Nephron (organoid): ENCODE results near the gene CHRNA4.

Source experiments
- H3K27ac Mint-ChIP-seq, 3 experiments: 2 replicates each; pipeline ENCODE4 v1.8.0; 2020; ENCODE audit warnings: mixed read lengths in 3 of 3, mild to moderate bottlenecking in 2 of 3, moderate library complexity in 1 of 3
- H3K27me3 Mint-ChIP-seq: 2 replicates; pipeline ENCODE4 v1.8.0; 2021; ENCODE audit warnings: low read depth, mild to moderate bottlenecking, moderate library complexity, mixed read lengths
- H3K36me3 Mint-ChIP-seq: 2 replicates; pipeline ENCODE4 v1.8.0; 2020; ENCODE audit warnings: low read depth, mixed read lengths
- H3K4me1 Mint-ChIP-seq: 2 replicates; pipeline ENCODE4 v1.8.0; 2020; ENCODE audit warnings: mixed read lengths
- H3K4me3 Mint-ChIP-seq, 3 experiments: 2 replicates each; pipeline ENCODE4 v1.8.0; 2020; ENCODE audit warnings: mild to moderate bottlenecking in 3 of 3, mixed read lengths in 3 of 3, moderate library complexity in 2 of 3
- H3K9me3 Mint-ChIP-seq: 2 replicates; pipeline ENCODE4 v1.8.0; 2020; ENCODE audit warnings: mixed read lengths
- CTCF ChIP-seq, 3 experiments: fragments of 200-600 bp; sonication (generic); IDR thresholded peaks; one replicate each; pipeline ENCODE4 v1.5.0; 2021; ENCODE audit warnings: antibody characterized with exemption in 3 of 3; ENCODE audit not compliant: unreplicated experiment in 3 of 3

CHRNA4 gene

GRCh38 chr20:63398744-63399514 lies 37.8 kb upstream of the CHRNA4 start:
- Mint-ChIP-seq H3K9me3 (no peaks in the 10 kb centered on the region), H3K4me1 (peaks cover 10% of the 10 kb centered on the region), H3K27me3 (peaks cover 35% of the 10 kb centered on the region), H3K27ac (no peak overlapping the region), H3K4me3 (no peak overlapping the region), H3K36me3 (no peaks in the 10 kb centered on the region)
- no peak for TF ChIP-seq CTCF (IDR thresholded peaks at IDR 0.05; ENCODE audit: unreplicated experiment in 3 of 3)

DNA sequence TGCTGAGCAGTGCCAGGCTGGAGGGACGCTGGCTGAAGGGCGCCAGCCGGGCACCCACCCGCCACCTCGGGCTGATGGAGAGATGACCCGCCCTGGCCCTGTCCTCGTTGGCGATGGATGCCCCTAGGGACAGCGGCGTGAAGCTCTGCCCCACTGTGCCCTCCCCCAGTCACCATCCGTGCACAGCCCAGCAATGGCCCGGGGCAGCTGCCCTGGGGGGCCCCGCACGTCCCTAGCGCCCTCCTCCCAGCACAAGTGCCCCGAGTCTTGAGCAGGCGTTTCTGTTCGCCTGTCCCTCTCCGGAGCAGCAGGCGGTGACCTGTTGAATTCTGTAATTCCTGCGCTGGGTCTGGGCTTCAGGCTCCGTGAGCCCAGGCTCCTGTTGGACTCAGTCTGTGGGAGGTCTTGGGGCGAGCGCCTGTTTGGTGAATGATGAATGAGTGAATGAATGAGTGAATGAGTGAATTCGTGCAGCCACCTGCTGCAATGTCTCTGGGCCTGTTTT lies 36.8 kb upstream of the CHRNA4 start:
- Mint-ChIP-seq H3K4me3 (no peak overlapping the region), H3K27me3 (peaks cover 36% of the 10 kb centered on the region), H3K36me3 (no peaks in the 10 kb centered on the region), H3K9me3 (no peaks in the 10 kb centered on the region), H3K27ac (no peak overlapping the region), H3K4me1 (peaks cover 14% of the 10 kb centered on the region)
- TF ChIP-seq CTCF (IDR thresholded peaks at IDR 0.05; ENCODE audit: unreplicated experiment in 3 of 3), result no peak

GRCh38 chr20:63397155-63397843 lies 36.1 kb upstream of the CHRNA4 start:
- peaks cover 17% of the 10 kb centered on the region for H3K4me1 Mint-ChIP-seq
- no peaks in the 10 kb centered on the region for H3K36me3 Mint-ChIP-seq
- H3K9me3 Mint-ChIP-seq, result no peaks in the 10 kb centered on the region
- H3K27me3 Mint-ChIP-seq, result peaks cover 32% of the 10 kb centered on the region
- no peak overlapping the region for H3K4me3 Mint-ChIP-seq
- no peak overlapping the region for H3K27ac Mint-ChIP-seq
- no peak for TF ChIP-seq CTCF (IDR thresholded peaks at IDR 0.05; ENCODE audit: unreplicated experiment in 3 of 3)

DNA sequence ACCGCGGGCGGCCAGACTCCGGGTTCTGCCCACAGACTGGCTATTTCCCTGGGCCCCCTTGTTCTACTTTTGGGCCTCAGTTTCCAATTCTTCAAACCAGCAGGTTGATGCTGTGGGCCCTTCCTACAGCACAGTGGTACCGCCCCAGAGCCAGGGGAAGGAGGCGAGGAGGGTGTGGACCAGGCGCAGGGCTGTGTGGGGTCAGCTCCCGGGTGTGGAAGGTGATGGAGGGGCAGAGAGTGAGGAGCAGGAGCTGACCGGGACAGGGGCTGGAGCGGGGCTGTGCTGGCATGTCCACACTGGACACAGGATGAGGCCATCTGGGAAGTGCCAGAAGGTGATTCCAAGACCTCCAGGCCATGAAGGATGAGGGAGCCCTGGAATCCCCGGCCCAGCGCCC lies 35.2 kb upstream of the CHRNA4 start:
- peaks cover 24% of the 10 kb centered on the region for H3K27me3 Mint-ChIP-seq
- TF ChIP-seq CTCF (IDR thresholded peaks at IDR 0.05; ENCODE audit: unreplicated experiment in 3 of 3), result no peak
- H3K4me1 Mint-ChIP-seq, result peaks cover 19% of the 10 kb centered on the region
- H3K27ac Mint-ChIP-seq, result no peak overlapping the region
- no peak overlapping the region for H3K4me3 Mint-ChIP-seq
- H3K36me3 Mint-ChIP-seq, result no peaks in the 10 kb centered on the region
- peaks cover 4% of the 10 kb centered on the region for H3K9me3 Mint-ChIP-seq

GRCh38 chr20:63395723-63396122 lies 34.6 kb upstream of the CHRNA4 start:
- TF ChIP-seq CTCF (IDR thresholded peaks at IDR 0.05; ENCODE audit: unreplicated experiment in 3 of 3), result no peak
- peaks cover 19% of the 10 kb centered on the region for H3K4me1 Mint-ChIP-seq
- no peak overlapping the region for H3K4me3 Mint-ChIP-seq
- H3K27me3 Mint-ChIP-seq, result peaks cover 21% of the 10 kb centered on the region
- no peak overlapping the region for H3K27ac Mint-ChIP-seq
- H3K9me3 Mint-ChIP-seq, result peaks cover 10% of the 10 kb centered on the region
- H3K36me3 Mint-ChIP-seq, result no peaks in the 10 kb centered on the region
